Measurements from ENCODE around the gene PATJ.
"Not testable (repeated sequence)": the region's sequence is repeated elsewhere in the genome, so short reads cannot be mapped to it uniquely, and the experiment has no call there.

PATJ gene

DNA sequence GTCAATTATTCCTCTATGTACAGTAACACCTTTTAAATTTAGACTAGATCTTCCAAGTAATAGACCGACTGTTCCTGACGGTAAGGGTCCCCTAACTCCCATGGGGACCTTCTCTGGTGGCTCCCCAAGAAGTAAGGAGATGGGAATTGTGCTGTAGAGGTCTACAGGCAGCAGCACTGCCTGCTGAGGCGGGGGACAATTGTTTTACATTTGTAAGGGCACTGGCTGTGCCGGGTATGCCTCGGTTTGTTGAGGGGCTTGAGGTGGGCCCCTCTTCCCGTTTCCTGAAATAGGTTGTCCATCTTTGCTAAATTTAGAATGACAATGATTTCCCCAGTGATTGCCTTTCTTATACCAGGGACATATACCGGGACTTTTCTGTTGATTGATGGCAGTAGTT is 439.3 kb downstream of the PATJ start:
- DNase-seq: no peak

DNA sequence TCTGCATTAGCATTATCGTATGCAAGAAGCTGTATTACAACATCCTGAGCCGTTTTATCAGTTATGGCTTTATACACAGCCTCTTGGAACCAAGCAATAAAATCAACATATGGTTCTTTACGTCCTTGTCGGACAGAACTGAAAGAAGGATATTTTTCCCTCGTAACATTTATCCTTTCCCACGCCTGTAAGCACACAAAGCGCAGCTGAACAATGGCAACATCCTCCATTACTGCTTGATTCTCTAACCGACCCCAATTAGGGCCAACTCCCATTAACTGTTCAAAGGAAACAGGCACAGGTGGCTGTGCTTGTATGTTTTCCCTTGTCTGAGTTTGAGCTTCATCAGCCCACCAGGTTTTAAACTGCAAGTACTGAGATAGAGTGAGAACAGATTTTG is 439.9 kb downstream of the PATJ start:
- DNase-seq: not testable (repeated sequence)

DNA sequence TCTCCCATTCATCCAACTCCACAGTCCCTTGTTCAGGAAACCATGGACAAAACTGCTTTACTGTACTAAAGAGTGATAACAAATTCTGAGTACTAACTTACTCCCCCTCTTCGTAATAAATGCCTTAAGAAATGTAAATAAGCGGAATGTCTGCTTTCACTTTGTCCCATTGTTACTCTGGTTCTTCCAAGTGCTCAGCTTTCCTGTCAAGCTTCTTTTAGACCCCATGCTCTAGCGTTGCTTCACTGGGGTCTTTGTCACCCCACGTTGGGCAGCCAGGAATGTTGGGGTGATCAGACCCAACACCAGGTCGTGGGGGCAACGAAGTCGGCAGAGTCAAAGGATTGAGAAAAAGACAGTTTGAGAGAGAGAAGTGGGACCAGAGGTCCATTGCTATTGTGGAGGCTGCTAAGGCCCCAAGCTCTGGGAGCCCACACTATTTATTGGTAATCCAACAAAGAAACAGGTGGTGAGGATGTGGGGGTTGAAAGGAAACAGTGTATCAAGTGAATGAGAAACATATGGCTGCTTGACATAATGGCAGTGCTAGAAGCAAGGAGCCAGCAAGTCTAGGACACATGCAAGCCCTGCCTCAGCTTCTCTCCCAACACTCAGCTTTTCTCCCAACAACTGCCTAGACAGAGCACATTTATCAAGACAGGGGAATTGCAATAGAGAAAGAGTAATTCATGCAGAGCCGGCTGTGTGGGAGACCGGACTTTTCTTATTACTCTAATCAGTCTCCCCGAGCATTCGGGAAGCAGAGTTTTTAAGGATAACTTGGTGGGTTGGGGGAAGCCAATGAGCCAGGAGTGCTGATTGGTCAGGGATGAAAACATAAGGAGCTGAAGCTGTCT is 441.1 kb downstream of the PATJ start:
- not testable (repeated sequence) for DNase-seq

DNA sequence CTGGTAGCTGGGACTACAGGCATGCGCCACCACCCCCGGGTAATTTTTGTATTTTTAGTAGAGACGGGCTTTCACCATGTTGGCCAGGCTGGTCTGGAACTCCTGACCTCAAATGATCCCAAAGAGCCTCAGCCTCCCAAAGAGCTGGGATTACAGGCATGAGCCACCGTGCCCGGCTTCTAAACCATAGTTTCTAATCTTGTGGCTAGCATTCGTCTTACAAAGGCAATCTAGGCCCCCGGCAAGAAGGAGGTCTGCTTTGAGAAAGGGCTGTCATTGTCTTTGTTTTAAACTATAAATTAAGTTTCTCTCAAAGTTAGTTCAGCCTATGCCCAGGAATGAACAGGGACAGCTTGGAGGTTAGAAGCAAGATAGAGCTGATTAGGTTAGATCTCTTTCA is 442.1 kb downstream of the PATJ start:
- DNase-seq: no peak

DNA sequence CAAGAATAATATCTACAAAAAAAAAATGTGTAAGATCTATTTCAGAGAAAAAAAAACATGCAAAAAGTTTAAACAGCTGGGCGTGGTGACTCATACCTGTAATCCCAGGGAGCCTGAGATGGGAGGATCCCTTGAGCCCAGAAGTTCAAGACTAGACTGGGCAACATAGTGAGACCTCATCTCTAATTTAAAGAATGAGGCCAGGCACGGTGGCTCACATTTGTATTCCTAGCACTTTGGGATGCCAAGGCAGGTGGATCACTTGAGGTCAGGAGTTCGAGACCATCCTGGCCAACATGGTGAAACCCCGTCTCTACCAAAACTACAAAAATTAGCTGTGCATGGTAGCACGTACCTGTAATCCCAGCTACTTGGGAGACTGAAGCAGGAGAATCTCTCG is 443.0 kb downstream of the PATJ start:
- DNase-seq: not testable (repeated sequence)

DNA sequence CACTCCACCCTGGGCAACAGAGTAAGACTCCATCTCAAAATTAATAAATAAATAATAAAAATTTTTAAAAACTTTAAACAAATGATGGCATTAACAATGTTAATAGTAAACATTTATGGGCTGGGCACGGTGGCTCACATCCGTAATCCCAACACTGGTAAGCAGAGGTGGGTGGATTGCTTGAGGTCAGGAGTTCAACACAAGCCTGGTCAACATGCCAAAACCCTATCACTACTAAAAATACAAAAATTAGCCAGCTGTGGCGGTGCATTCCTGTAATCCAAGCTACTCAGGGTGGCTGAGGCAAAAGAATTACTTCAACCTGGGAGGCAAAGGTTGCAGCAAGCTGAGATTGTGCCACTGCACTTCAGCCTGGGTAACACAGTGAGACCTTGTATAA is 443.4 kb downstream of the PATJ start:
- DNase-seq: no peak

DNA sequence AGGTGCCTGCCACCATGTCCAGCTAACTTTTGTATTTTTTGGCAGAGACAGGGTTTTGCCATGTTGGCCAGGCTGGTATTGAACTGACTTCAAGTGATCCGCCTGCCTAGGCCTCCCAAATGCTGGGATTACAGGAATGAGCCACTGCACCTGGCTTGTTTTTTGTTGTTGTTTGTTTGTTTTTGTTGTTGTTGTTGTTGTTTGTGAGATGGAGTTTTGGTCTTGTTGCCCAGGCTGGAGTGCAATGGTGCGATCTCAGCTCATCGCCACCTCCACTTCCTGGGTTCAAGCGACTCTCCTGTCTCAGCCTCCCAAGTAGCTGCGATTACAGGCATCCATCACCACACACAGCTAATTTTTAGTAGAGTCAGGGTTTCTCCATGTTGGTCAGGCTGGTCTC is 445.3 kb downstream of the PATJ start:
- no peak for DNase-seq

DNA sequence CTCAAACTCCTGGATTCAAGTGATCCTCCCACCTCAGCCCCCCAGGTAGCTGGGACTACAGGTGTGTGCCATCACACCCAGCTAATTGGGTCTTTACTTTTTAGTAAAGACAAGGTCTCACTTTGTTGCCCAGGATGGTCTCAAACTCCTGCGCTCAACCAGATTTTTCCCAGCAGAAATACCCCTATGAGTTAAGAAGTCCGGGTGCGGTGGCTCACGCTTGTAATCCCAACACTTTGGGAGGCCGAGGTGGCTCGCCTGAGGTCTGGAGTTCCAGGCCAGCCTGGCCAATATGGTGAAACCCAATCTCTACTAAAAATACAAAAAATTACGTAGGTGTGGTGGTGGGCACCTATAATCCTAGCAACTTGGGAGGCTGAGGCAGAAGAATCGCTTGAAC is 445.8 kb downstream of the PATJ start:
- no peak for DNase-seq

DNA sequence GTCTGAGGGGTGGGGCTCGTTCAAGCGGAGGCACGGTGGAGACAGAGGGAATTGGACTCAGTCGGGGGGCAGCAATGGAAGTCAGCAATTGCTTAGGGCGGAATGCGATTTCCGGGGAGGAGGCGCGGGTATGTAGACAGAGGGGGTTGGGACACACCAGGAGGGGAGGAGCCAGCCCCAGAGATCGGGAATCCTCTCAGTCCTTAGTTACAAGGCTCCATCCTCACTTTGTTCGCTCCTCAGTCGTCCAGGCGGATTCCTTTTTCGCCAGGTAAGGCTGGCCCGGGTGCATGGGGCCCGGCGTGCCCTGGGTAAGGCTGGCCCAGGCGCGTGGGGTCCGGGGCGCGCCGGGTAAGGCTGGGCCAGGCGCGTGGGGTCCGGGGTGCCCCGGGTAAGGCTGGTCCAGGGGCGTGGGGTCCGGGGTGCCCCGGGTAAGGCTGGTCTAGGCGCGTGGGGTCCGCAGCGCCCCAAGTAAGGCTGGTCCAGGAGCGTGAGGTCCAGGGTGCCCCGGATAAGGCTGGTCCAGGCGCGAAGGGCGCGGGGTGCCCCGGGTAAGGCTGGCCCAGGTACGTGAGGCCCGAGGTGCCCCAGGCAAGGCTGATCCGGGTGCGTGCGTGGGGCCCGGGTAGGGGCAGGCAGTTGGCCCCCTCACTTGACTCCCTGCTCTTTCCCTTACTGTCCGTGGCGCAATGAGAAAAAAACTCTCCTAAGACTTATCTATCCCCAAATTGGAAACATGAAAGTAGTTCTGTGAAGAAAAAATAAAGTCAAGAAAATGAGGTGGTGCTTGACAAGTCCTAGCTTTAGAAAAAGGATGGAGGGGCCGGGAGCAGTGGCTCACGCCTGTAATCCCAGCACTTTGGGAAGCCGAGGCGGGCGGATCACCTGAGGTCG is 452.6 kb downstream of the PATJ start, which contains the start of gene L1TD1:
L1TD1 (plus strand) TSS at position 199 of the 894 bp plus-strand sequence. CDS start 11,780 bp downstream, outside the sequence.
- DNase-seq: no peak

DNA sequence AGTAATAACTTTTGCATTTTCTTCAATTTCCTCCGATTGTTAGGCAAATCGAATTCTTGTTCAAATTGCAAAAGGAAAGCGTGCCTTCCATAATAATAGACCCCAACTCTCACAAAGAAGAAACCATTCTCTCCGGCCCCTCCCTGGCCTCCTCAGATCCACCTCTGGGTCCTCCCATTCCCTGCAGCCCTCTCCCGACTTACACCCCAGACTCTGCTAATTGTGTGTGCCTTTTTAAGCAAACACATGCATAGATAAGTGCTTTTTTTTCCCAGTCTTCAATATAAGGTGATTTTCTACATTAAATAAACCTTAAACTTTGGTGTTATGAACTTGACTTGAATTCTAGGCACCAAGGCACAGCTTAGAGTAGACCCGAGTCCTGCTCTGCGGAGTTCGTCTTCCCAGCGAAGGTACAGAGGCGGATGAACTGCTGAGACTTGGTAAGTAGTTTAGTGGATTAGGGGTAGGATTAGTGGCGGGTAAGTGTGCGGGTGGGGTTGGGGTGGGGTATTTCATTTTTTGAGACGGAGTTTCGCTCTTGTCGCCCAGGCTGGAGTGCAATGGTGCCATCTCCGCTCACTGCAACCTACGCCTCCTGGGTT is 453.9 kb downstream of the PATJ start:
- no peak for DNase-seq

DNA sequence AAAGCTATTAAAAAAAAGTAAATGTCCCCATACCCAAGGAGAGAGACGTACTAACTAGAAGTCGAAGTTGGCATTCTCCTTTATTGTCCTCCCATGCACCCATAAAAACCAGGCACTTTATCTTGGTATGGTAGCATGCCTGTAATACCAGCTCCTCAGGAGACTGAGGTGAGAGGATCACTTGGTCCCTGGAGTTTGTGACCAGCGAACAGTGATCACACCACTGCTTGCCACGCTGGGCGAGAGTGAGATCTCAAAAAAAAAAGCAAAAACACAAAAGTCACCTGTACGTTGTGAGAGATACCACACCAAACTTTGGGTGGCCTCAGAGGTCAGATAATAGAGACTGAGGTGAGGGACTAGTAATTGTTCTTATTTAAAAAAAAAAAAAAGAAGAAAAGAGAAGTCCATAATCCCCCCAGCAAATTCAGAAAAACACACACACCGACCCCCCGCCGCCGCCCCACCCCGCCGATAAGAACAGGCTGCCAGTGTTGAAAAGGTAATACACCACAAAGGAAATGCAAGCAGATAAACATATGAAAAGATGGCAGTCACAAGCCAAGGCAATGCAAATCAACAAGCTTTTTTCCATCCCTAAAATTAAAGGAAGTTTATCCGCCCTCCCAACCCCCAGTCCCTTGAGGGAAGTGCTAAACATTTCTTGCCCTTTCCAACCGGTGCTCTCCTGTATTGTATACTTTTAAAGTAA is 455.9 kb downstream of the PATJ start:
- DNase-seq: no peak

DNA sequence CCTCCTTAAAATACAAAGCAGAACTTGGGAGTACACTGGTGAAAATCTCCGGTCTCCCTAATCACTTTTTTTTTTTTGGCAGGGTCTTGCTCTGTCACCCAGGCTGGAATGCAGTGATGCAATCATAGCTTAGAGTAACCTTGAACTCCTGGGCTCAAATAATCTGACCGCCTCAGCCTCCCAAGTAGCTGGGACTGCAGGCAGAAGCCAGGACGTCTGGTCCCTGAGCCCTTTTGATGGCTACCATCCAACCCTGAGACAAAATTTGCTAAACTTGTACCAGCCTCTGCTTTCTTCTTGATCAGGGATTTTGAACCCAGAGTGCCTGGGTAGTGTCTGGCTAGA is 456.5 kb downstream of the PATJ start:
- no peak for DNase-seq

DNA sequence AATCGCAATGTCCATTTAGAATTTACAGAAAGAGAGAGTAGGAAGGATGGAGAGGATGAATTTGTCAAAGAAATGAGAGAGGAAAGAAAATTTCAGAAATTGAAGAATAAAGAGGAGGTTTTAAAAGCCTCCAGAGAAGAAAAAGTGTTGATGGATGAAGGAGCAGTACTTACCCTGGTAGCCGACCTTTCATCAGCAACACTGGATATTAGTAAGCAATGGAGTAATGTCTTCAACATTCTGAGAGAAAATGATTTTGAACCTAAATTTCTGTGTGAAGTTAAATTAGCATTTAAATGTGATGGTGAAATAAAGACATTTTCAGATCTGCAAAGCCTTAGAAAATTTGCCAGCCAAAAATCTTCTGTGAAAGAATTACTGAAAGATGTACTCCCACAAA is 464.9 kb downstream of the PATJ start:
- DNase-seq: no peak

DNA sequence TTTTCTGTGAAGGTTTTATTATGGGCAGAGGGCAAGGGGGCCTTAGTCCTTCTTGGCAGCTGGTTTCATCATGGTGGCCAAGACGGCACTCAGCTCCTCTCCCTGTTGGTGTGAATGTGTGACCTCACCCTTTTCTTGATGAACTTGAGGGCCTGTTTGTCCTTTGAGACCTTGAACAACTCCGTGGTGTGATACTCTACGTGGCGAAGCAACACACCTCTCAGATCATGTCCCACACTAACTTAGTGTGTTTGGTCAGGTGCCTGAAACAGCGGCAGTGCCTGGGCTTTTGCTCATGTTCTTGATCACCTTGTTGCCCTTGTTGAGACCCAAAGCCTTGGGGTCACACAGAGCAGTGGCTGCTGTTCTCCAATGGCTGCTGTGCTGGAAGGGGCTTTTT is 465.8 kb downstream of the PATJ start:
- DNase-seq: no peak

DNA sequence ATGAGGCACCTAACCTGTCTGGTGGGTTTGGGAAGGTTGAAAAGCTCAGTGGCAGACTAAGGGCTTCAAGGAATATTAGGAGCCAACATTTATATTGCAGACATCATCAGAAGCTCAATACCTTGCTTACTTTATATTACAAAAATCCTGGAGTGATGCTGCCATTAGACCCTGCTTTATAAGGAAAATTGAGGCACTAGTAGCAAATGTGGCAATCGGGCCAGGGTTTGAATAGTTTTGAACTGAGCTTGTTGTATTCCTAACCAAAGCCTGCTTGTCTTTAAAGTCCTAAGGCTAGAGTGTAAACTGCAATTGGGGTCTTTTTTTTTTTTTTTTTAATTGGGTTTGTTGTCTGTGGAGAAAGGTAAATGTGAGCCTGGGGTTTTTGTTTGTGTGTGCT is 466.7 kb downstream of the PATJ start:
- DNase-seq: no peak

DNA sequence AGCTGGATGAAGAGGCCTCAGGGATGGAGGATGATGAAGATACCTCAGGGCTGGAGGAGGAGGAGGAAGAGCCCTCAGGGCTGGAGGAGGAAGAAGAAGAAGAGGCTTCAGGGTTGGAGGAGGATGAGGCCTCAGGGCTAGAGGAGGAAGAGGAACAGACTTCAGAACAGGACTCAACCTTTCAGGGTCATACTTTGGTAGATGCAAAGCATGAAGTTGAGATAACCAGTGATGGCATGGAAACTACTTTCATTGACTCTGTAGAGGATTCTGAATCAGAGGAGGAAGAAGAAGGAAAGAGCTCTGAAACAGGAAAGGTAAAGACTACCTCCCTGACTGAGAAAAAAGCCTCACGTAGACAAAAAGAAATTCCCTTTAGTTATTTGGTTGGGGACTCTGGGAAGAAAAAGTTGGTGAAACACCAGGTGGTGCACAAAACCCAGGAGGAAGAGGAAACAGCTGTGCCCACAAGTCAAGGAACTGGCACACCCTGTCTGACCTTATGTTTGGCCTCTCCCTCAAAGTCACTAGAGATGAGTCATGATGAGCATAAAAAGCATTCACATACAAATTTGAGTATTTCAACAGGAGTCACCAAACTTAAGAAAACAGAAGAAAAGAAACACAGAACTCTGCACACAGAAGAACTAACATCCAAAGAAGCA is 467.8 kb downstream of the PATJ start:
- no peak for DNase-seq

DNA sequence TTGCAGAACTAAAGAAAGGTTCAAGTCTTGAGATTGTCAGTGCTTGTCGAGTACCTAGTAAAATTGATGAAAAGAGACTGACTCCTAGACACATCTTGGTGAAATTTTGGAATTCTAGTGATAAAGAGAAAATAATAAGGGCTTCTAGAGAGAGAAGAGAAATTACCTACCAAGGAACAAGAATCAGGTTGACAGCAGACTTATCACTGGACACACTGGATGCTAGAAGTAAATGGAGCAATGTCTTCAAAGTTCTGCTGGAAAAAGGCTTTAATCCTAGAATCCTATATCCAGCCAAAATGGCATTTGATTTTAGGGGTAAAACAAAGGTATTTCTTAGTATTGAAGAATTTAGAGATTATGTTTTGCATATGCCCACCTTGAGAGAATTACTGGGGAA is 468.7 kb downstream of the PATJ start:
- no peak for DNase-seq

DNA sequence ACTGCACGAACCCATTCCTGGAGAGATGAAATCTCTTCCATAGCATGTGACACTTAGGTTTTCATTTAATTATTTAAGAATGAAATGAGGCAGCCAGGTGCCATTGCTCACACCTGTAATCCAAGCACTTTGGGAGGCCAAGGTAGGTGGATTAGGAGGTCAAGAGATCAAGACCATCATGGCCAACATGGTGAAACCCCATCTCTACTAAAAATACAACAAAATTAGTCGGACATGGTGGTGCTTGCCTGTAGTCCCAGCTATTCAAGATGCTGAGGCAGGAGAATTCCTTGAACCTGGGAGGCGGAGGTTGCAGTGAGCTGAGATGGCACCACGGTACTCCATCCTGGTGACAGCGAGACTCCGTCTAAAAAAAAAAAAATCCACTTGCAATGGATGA is 470.1 kb downstream of the PATJ start:
- no peak for DNase-seq

DNA sequence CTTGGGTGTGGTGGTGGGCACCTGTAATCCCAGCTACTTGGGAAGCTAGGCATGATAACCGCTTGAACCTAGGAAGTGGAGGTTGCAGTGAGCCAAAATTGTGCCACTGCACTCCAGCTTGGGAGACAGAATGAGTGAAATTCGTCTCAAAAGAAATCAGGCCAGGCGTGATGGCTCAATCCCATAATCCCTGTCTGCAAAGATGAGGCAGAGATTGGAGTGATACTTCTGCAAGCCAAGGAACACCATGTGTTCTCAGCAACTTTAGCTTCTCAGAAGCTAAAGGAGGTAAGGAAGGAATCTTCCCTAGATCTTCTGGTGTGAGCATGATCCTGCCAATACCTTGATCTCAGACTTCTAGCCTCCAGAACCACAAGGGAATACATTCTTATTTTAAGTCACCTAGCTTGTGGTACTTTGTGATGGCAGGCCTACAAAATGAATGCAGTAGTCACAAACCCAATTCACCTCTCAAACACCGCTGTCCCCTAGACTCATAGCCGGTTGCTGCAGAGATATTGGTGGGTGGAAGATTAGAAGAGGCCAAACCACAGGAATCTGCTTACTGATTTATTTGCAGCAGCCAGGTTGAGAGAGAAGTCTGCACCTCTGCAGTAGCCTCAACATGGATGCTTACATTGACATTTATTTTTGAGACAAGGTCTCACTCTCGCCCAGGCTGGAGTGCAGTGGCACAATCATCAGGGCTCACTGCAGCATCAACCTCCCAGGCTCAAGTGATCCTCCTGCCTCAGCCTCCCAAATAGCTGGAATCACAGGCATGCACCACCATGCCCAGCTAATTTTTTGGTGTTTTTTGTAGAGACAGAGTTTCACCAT is 471.0 kb downstream of the PATJ start:
- no peak for DNase-seq

DNA sequence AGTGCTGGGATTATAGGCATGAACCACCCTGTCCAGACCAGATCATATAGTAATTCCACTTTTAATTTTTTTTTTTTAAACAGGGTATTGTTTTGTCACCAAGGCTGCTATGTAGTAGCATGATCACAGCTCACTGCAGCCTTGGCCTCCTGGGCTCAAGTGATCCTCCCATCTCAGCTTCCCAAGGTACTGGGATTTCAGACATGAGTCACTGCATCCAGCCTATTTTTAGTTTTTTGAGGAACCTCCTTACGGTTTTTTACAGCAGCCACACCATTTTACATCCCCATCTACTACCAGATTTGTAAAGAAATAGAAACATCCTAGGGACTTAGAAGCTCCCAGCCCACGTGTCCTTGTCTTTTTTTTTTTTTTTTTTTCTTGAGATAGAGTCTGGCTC is 476.3 kb downstream of the PATJ start:
- DNase-seq: no peak

DNA sequence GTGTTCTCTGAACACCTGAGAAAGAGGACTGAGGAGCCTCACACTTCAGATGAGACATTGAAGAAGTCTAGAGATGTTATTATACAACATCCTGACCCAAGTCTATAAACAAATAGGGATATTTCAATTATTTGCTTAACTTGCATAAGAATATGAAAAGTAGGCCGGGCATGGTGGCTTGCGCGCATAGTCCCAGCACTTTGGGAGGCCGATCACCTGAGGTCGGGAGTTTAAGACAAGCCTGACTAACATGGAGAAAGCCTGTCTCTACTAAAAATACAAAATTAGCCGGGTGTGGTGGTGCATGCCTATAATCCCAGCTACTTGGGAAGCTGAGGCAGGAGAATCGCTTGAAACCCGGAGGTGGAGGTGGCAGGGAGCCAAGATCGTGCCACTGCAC is 478.2 kb downstream of the PATJ start:
- not testable (repeated sequence) for DNase-seq

All from NCI-H2029 (cell line).